Measurements from ENCODE around the gene ITPR1. TPM values are rescaled to one million over a fixed set of nuclear protein-coding genes. Genes with fewer than 3 reads are reported as not detected.

The ITPR1 gene
- total and polyA plus RNA-seq, 2 of the 4 experiments (the other 2 are of a cell fraction) = 1.8 to 5.7 TPM

GRCh38 chr3:4533489-4534443, 40.6 kb downstream of the ITPR1 start (continued):
- no peak for TF ChIP-seq POLR2A (IDR thresholded peaks at IDR 0.05; ENCODE audit: low read depth, low read length)
- TF ChIP-seq CEBPB (IDR thresholded peaks at IDR 0.05; ENCODE audit: low read depth, low read length) = no peak

DNA sequence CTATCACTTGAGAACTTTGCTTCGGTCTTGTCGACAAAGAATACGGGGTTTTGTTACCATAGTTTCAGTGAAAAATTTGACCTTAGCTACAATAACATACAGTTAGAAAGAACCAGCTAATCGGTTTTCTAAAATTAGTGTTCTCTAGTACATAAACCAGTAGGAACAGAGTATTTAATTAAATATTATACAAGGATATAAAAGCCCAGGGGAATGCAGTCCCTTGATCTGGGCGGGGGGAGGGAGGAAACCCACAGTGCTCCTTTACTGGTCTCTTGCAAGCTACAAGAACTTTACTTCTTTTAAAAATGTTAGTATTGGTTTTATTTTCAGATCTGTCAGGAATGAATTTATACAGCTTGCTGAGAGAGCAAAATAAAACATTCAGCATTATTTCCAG, 41.8 kb downstream of the ITPR1 start:
- in situ Hi-C loops (cut with MboI; ENCODE audit: low sequenced_read_pairs) (no loop called here), dilution Hi-C loops (cut with HindIII; ENCODE audit: low sequenced_read_pairs, unreplicated experiment) (no loop called here), intact Hi-C loops (cut with micrococcal nuclease) (no loop called here)
- Histone ChIP-seq H3K4me2 (ENCODE audit: low read depth, low read length) (no peak overlapping the region), H3K4me3 (ENCODE audit: insufficient read depth, low read depth, low read length) (no peak overlapping the region), H2BK20ac (ENCODE audit: low read depth, low read length) (no peak overlapping the region), H4K20me1 (ENCODE audit: insufficient read depth, low read length) (no peaks in the 10 kb centered on the region), H4K8ac (ENCODE audit: low read depth in 2 of 2, low read length in 2 of 2) (no peak overlapping the region), H3K18ac (ENCODE audit: low read depth, low read length) (no peak overlapping the region), H2AFZ (replicated peaks; ENCODE audit: low read length, poor library complexity) (no peak overlapping the region), H3K36me3 (ENCODE audit: control insufficient read depth, insufficient read depth, low read length) (no peaks in the 10 kb centered on the region), H2AK5ac (ENCODE audit: low read depth, low read length) (no peak overlapping the region), H4K91ac (ENCODE audit: insufficient read depth, low read depth, low read length) (no peak overlapping the region), H3K23ac (ENCODE audit: low read depth, low read length) (no peak overlapping the region), H2AK9ac (replicated peaks; ENCODE audit: low read depth, low read length, poor library complexity) (no peak overlapping the region), H3K9me3 (ENCODE audit: control insufficient read depth, insufficient read depth, low read length) (no peaks in the 10 kb centered on the region), H2BK15ac (ENCODE audit: low read depth, low read length) (no peak overlapping the region), H3K9me1 (ENCODE audit: insufficient read depth, low read length) (no peaks in the 10 kb centered on the region), H2BK5ac (ENCODE audit: low read depth, low read length, poor library complexity, severe bottlenecking) (no peak overlapping the region), H3K56ac (ENCODE audit: extremely low read depth, insufficient read depth, low read length) (no peak overlapping the region), H3K27ac (ENCODE audit: insufficient read depth, low read length) (no peak overlapping the region), H3K9ac (ENCODE audit: low read depth, low read length) (no peak overlapping the region), H3K14ac (replicated peaks; ENCODE audit: low read depth, low read length) (no peak overlapping the region), H3K79me1 (ENCODE audit: low read depth in 1 of 2, low read length in 2 of 2) (no peaks in the 10 kb centered on the region), H2BK120ac (ENCODE audit: low read depth, low read length) (no peak overlapping the region), H3K27me3 (ENCODE audit: control insufficient read depth, insufficient read depth, low read length) (no peaks in the 10 kb centered on the region; the same call in 1 of the 2 replicates), H3K4me1 (ENCODE audit: control insufficient read depth, insufficient read depth, low read length) (no peaks in the 10 kb centered on the region; the same call in 1 of the 2 replicates), H3K4ac (ENCODE audit: low read depth, low read length) (no peak overlapping the region), H4K5ac (ENCODE audit: low read depth, low read length) (no peak overlapping the region)
- ATAC-seq (ENCODE audit: low read depth) = no peak
- no CpG with 5 or more reads among the region's 5 CpGs for WGBS, 2 experiments (ENCODE audit: extremely low coverage in 2 of 2, insufficient read length in 1 of 2)
- DNase-seq = no peak
- CTCF ChIA-PET = interaction anchor here (0.8 kb wide), 1 partner anchor 26 kb away, joined by 3 read pairs; no protein-coding TSS in a partner anchor
- no TSS peak for BruUV-seq (replicated peaks)
- POLR2A ChIA-PET (ENCODE audit: unreplicated experiment) = no interaction called here
- TF ChIP-seq FOS (IDR thresholded peaks at IDR 0.05; ENCODE audit: low read depth, low read length) (no peak), MAZ (IDR thresholded peaks at IDR 0.05; ENCODE audit: borderline replicate concordance, low read depth, low read length) (no peak), BHLHE40 (IDR thresholded peaks at IDR 0.05; ENCODE audit: low read depth, low read length) (no peak), MAFK (IDR thresholded peaks at IDR 0.05; ENCODE audit: low read depth, low read length) (no peak), RCOR1 (IDR thresholded peaks at IDR 0.05; ENCODE audit: insufficient replicate concordance, low read length) (no peak), MXI1 (IDR thresholded peaks at IDR 0.05; ENCODE audit: borderline replicate concordance, low read depth, low read length) (no peak), POLR2A (IDR thresholded peaks at IDR 0.05; ENCODE audit: low read depth, low read length) (no peak), CEBPB (IDR thresholded peaks at IDR 0.05; ENCODE audit: low read depth, low read length) (no peak), NFE2L2 (IDR thresholded peaks at IDR 0.05; ENCODE audit: low read depth, low read length) (no peak), CHD1 (IDR thresholded peaks at IDR 0.05; ENCODE audit: low read depth, low read length) (no peak), SMC3 (IDR thresholded peaks at IDR 0.05; ENCODE audit: low read depth, low read length) (no peak), RAD21 (IDR thresholded peaks at IDR 0.05; ENCODE audit: low read length) (no peak)
- TF ChIP-seq, protein P1, sequence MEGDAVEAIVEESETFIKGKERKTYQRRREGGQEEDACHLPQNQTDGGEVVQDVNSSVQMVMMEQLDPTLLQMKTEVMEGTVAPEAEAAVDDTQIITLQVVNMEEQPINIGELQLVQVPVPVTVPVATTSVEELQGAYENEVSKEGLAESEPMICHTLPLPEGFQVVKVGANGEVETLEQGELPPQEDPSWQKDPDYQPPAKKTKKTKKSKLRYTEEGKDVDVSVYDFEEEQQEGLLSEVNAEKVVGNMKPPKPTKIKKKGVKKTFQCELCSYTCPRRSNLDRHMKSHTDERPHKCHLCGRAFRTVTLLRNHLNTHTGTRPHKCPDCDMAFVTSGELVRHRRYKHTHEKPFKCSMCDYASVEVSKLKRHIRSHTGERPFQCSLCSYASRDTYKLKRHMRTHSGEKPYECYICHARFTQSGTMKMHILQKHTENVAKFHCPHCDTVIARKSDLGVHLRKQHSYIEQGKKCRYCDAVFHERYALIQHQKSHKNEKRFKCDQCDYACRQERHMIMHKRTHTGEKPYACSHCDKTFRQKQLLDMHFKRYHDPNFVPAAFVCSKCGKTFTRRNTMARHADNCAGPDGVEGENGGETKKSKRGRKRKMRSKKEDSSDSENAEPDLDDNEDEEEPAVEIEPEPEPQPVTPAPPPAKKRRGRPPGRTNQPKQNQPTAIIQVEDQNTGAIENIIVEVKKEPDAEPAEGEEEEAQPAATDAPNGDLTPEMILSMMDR (conservative IDR thresholded peaks at IDR 0.05; ENCODE audit: low read depth, low read length) = no peak
- TF ChIP-seq, protein P2, sequence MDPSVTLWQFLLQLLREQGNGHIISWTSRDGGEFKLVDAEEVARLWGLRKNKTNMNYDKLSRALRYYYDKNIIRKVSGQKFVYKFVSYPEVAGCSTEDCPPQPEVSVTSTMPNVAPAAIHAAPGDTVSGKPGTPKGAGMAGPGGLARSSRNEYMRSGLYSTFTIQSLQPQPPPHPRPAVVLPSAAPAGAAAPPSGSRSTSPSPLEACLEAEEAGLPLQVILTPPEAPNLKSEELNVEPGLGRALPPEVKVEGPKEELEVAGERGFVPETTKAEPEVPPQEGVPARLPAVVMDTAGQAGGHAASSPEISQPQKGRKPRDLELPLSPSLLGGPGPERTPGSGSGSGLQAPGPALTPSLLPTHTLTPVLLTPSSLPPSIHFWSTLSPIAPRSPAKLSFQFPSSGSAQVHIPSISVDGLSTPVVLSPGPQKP (IDR thresholded peaks at IDR 0.05; ENCODE audit: borderline replicate concordance, low read depth, low read length) = no peak
